Mucosa of stomach (tissue), 1 donor: ENCODE results near the gene OMP.

Experiments
- H3K27me3 ChIP-seq: one replicate; pipeline ENCODE4 v1.7.0; 2013; ENCODE audit warnings: mild to moderate bottlenecking, low read length; ENCODE audit not compliant: control insufficient read depth, insufficient read depth
- H3K36me3 ChIP-seq: one replicate; pipeline ENCODE4 v1.7.0; 2013; ENCODE audit warnings: low read length; ENCODE audit not compliant: control insufficient read depth, insufficient read depth
- H3K4me1 ChIP-seq: one replicate; pipeline ENCODE4 v1.7.0; 2013; ENCODE audit warnings: mild to moderate bottlenecking, low read length; ENCODE audit not compliant: control insufficient read depth, insufficient read depth
- H3K4me3 ChIP-seq: one replicate; pipeline ENCODE4 v1.7.0; 2013; ENCODE audit warnings: low read length
- H3K9ac ChIP-seq: one replicate; pipeline ENCODE4 v1.7.0; 2013; ENCODE audit warnings: mild to moderate bottlenecking, low read length, moderate library complexity
- H3K9me3 ChIP-seq: one replicate; pipeline ENCODE4 v1.7.0; 2013; ENCODE audit warnings: mild to moderate bottlenecking, low read length, moderate library complexity; ENCODE audit not compliant: control insufficient read depth
- donor health status: Pancreatic carcinoma.

Gene OMP

DNA sequence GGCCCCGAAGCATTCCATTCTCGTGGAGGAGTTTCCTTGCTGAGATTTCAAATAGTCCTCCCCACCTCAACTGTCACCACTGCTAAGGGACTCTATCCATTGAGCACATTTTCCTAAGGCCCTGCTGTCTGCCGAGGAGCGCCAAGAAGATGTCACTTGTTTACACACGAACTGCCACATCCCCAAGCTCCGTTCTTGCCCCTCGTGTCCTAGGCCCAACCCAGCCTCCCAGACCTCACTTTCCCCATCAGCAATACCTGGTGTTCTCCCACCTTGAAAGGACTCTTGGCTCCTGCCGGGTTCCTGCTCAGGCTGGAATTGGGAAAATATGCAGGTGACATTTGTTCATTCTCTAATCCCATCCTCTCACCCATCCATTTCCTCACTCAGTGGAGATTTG lies 21.4 kb downstream of the OMP start:
- Histone ChIP-seq H3K36me3 (peaks cover 26% of the 10 kb centered on the region), H3K27me3 (no peaks in the 10 kb centered on the region), H3K9ac (no peak overlapping the region), H3K9me3 (no peaks in the 10 kb centered on the region), H3K4me3 (no peak overlapping the region), H3K4me1 (peaks cover 20% of the 10 kb centered on the region)

GRCh38 chr11:77124488-77124887 lies 21.8 kb downstream of the OMP start:
- Histone ChIP-seq H3K9me3 (no peaks in the 10 kb centered on the region), H3K4me1 (peaks cover 20% of the 10 kb centered on the region), H3K4me3 (no peak overlapping the region), H3K27me3 (no peaks in the 10 kb centered on the region), H3K9ac (no peak overlapping the region), H3K36me3 (peaks cover 26% of the 10 kb centered on the region)

DNA sequence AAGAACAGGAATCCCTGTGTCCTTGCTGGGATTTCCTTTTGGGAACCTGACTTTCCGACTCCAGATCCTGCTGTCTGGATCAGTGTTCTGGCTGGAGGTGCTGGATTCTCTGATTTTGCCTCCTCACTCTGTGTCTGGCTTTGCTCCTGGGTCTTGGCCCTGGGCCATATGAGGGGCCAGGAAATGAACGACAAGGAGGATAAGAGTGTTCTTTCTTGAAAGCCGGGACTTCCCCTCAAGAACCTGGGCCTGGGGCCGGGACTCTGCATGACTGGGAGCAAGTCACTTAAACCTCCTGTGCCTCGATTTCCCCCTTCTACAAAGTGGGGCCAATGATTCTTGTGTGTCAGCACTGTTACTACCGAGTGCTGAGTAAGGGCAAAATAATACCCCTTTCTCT lies 22.6 kb downstream of the OMP start:
- no peak overlapping the region for H3K4me3 ChIP-seq
- peaks cover 25% of the 10 kb centered on the region for H3K36me3 ChIP-seq
- H3K9me3 ChIP-seq: no peaks in the 10 kb centered on the region
- H3K27me3 ChIP-seq: no peaks in the 10 kb centered on the region
- H3K9ac ChIP-seq: no peak overlapping the region
- H3K4me1 ChIP-seq: peaks cover 20% of the 10 kb centered on the region

GRCh38 chr11:77125695-77126094 lies 23.1 kb downstream of the OMP start:
- peaks cover 20% of the 10 kb centered on the region for H3K4me1 ChIP-seq
- H3K9ac ChIP-seq: no peak overlapping the region
- no peak overlapping the region for H3K4me3 ChIP-seq
- no peaks in the 10 kb centered on the region for H3K27me3 ChIP-seq
- peaks cover 20% of the 10 kb centered on the region for H3K36me3 ChIP-seq
- no peaks in the 10 kb centered on the region for H3K9me3 ChIP-seq

- peaks cover 20% of the 10 kb centered on the region for H3K4me1 ChIP-seq
- no peaks in the 10 kb centered on the region for H3K27me3 ChIP-seq
- no peaks in the 10 kb centered on the region for H3K9me3 ChIP-seq
- no peak overlapping the region for H3K9ac ChIP-seq
- H3K4me3 ChIP-seq: no peak overlapping the region
- peaks cover 14% of the 10 kb centered on the region for H3K36me3 ChIP-seq
Measured at GRCh38 chr11:77126156-77126775, 23.6 kb downstream of the OMP start.

DNA sequence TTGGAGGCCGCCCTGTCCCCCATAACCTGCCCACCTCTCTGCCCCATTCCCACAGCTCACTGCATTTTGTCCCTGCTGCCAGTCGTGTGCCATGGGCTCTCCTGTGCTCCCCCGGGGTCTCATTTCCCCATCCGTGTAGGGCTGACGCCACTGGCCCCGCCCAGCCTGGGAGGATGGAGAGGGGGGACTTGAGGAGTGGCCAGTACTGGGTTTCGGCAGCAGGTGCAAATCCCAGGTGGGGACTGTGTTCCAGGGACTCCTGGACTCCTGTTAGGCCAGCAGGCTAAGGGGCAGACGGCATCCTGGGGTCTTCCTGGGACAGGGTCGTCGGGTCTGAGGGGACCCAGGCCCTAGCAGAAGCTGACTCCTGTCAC lies 24.2 kb downstream of the OMP start:
- no peaks in the 10 kb centered on the region for H3K9me3 ChIP-seq
- no peaks in the 10 kb centered on the region for H3K27me3 ChIP-seq
- H3K9ac ChIP-seq: peak overlapping the region; percentile 17
- H3K4me1 ChIP-seq: peaks cover 20% of the 10 kb centered on the region
- peaks cover 9% of the 10 kb centered on the region for H3K36me3 ChIP-seq
- peak overlapping the region; percentile 2 for H3K4me3 ChIP-seq

GRCh38 chr11:77127235-77127911 lies 24.7 kb downstream of the OMP start:
- H3K9me3 ChIP-seq: no peaks in the 10 kb centered on the region
- peak overlapping the region; percentile 2 for H3K4me3 ChIP-seq
- peaks cover 20% of the 10 kb centered on the region for H3K4me1 ChIP-seq
- no peaks in the 10 kb centered on the region for H3K27me3 ChIP-seq
- H3K9ac ChIP-seq: peak overlapping the region; percentile 17
- peaks cover 7% of the 10 kb centered on the region for H3K36me3 ChIP-seq

GRCh38 chr11:77127920-77128691 lies 25.5 kb downstream of the OMP start, which contains the start of gene MYO7A:
MYO7A (plus strand) TSS chr11:77128246; CDS start chr11:77130635, 2,389 bp downstream.
- Histone ChIP-seq H3K27me3 (no peaks in the 10 kb centered on the region), H3K4me3 (peak within 1 kb of the TSS; percentile 2), H3K9ac (peak within 1 kb of the TSS; percentile 17), H3K4me1 (peaks cover 20% of the 10 kb centered on the region), H3K9me3 (no peaks in the 10 kb centered on the region), H3K36me3 (peaks cover 7% of the 10 kb centered on the region)

- Histone ChIP-seq H3K9ac (no peak overlapping the region), H3K4me1 (peaks cover 20% of the 10 kb centered on the region), H3K36me3 (no peaks in the 10 kb centered on the region), H3K9me3 (no peaks in the 10 kb centered on the region), H3K4me3 (no peak overlapping the region), H3K27me3 (no peaks in the 10 kb centered on the region)
Measured at GRCh38 chr11:77129069-77129841, 26.6 kb downstream of the OMP start.

- no peaks in the 10 kb centered on the region for H3K9me3 ChIP-seq
- no peak overlapping the region for H3K4me3 ChIP-seq
- H3K36me3 ChIP-seq: no peaks in the 10 kb centered on the region
- H3K27me3 ChIP-seq: no peaks in the 10 kb centered on the region
- H3K4me1 ChIP-seq: peaks cover 20% of the 10 kb centered on the region
- H3K9ac ChIP-seq: no peak overlapping the region
Measured at GRCh38 chr11:77129842-77130756, 27.5 kb downstream of the OMP start.
